Small intestine (tissue), 7 donors: Measurements from ENCODE around the gene CROCC. TPM values are rescaled to one million over a fixed set of nuclear protein-coding genes. Genes with fewer than 3 reads are reported as not detected.
"Not testable (repeated sequence)": the region's sequence is repeated elsewhere in the genome, so short reads cannot be mapped to it uniquely, and the experiment has no call there.

Experiments used
- DNase-seq, 2 donors: peaks; one replicate each; pipeline versions ENCODE4 v3.0.0 to v3.0.0-alpha.2; 2013
- FAIRE-seq: peaks from 2 replicates; lab custom pipeline; 2012; peaks lifted over from hg19 to GRCh38; lab: Jason Lieb, UNC
- H3K27ac ChIP-seq, 3 donors: one replicate each; pipeline ENCODE4 v1.5.1; 2013; ENCODE audit warnings: low read length in 2 of 3, mild to moderate bottlenecking in 2 of 3, control low read depth in 1 of 3, inconsistent platforms in 1 of 3, low read depth in 1 of 3, moderate library complexity in 1 of 3
- H3K27me3 ChIP-seq, 3 donors: one replicate each; pipeline ENCODE4 v1.6.1; 2013; ENCODE audit warnings: low read length in 3 of 3, inconsistent platforms in 1 of 3; ENCODE audit not compliant: control insufficient read depth in 3 of 3, insufficient read depth in 3 of 3
- H3K36me3 ChIP-seq, 3 donors: one replicate each; pipeline ENCODE4 v1.6.1; 2013; ENCODE audit warnings: low read length in 3 of 3, inconsistent platforms in 1 of 3, low read depth in 1 of 3, mild to moderate bottlenecking in 1 of 3, moderate library complexity in 1 of 3; ENCODE audit not compliant: control insufficient read depth in 3 of 3, insufficient read depth in 2 of 3
- H3K4me1 ChIP-seq, 3 donors: one replicate each; pipeline ENCODE4 v1.6.1; 2013; ENCODE audit warnings: low read length in 2 of 3, inconsistent platforms in 1 of 3, low read depth in 1 of 3, mild to moderate bottlenecking in 1 of 3, moderate library complexity in 1 of 3; ENCODE audit not compliant: control insufficient read depth in 3 of 3, insufficient read depth in 2 of 3
- H3K4me3 ChIP-seq, 3 donors: one replicate each; pipeline ENCODE4 v1.5.1; 2013; ENCODE audit warnings: low read length in 3 of 3, control low read depth in 1 of 3, inconsistent platforms in 1 of 3, low read depth in 1 of 3, mild to moderate bottlenecking in 1 of 3, moderate library complexity in 1 of 3
- H3K9me3 ChIP-seq, 2 donors: one replicate each; pipeline ENCODE4 v1.6.1; 2013; ENCODE audit warnings: low read depth in 1 of 2, low read length in 1 of 2; ENCODE audit not compliant: control insufficient read depth in 2 of 2, insufficient read depth in 1 of 2
- WGBS, 3 donors: extraction: QIAGEN DNeasy Blood & Tissue Kit; methylation state at CpG; one replicate each; pipeline ENCODE4 v1.1.7; 2013; 5-methylcytosine and 5-hydroxymethylcytosine counted together
- polyA plus RNA-seq, 4 donors: library from polyadenylated mRNA; stranded (reverse) in 3 of 4; unstranded in 1 of 4; fragments of 200-250 nt in 3 of 4; fragments of 120-200 nt in 1 of 4; gene quantifications; one replicate each; pipeline versions ENCODE4 v1.2.1 to v1.2.3, GENCODE V29; 2013
- donor health status: healthy with polysubstance abuse.
- donor health status: control.
- donor health status: control.
- donor health status: Bipolar disorder and iron deficiency.
- donor health status: healthy.

Gene CROCC
- polyA plus RNA-seq, 4 donors, result 2.7 to 19.6 (median 10.2) TPM

- 73 to 80% (median 77%) methylated on average over 6 of the region's 6 CpGs for WGBS, 3 donors
Measured at GRCh38 chr1:16894338-16894737, 27.4 kb upstream of the CROCC start.

GRCh38 chr1:16895233-16895597, 26.5 kb upstream of the CROCC start:
- peaks cover 0 to 13% (median 0%) of the 10 kb centered on the region in 3 donors for H3K4me1 ChIP-seq
- H3K4me3 ChIP-seq, result peak overlapping the region in 1 of 3 donors; percentile 52
- peak in 1 of 2 donors; percentile 84 for DNase-seq
- 0 to 3% (median 1%) methylated on average over 4 to 5 of the region's 6 CpGs for WGBS, 3 donors
- not testable (repeated sequence) for H3K27me3 ChIP-seq, FAIRE-seq, H3K9me3 ChIP-seq, H3K36me3 ChIP-seq
- H3K27ac ChIP-seq, result peak overlapping the region in 2 of 3 donors; percentile 83 to 89

More at GRCh38 chr1:16894338-16894737, 27.4 kb upstream of the CROCC start:
- H3K36me3 ChIP-seq, FAIRE-seq, H3K9me3 ChIP-seq, H3K27ac ChIP-seq, DNase-seq, H3K4me3 ChIP-seq, H3K27me3 ChIP-seq: not testable (repeated sequence)
- H3K4me1 ChIP-seq, result peaks cover 0 to 16% (median 0%) of the 10 kb centered on the region in 3 donors

GRCh38 chr1:16895598-16896315, 26.0 kb upstream of the CROCC start, which contains the start of gene RNU1-2:
Gene RNU1-2, plus strand, starts transcription at chr1:16895980.
- not testable (repeated sequence) for H3K36me3 ChIP-seq, H3K27me3 ChIP-seq, H3K9me3 ChIP-seq
- DNase-seq, result peak; percentile 90 to 96
- Histone ChIP-seq H3K27ac (peak within 1 kb of the TSS; percentile 89 to 93 (median 89)), H3K4me3 (peak within 1 kb of the TSS in 2 of 3 donors; percentile 38 to 52), H3K4me1 (peaks cover 0 to 15% (median 0%) of the 10 kb centered on the region in 3 donors)
- FAIRE-seq, result peak; percentile 70
- 0% methylated on average over 15 to 33 of the region's 39 CpGs for WGBS, 3 donors

GRCh38 chr1:16896316-16897055, 25.2 kb upstream of the CROCC start:
- not testable (repeated sequence) for H3K27me3 ChIP-seq

GRCh38 chr1:16897653-16898052, 24.1 kb upstream of the CROCC start:
- not testable (repeated sequence) for FAIRE-seq, H3K36me3 ChIP-seq, H3K27me3 ChIP-seq, H3K4me3 ChIP-seq, H3K27ac ChIP-seq, DNase-seq, H3K9me3 ChIP-seq
- WGBS, 3 donors, result 58 to 62% (median 60%) methylated on average over 1 of the region's 1 CpG
- peaks cover 0 to 15% (median 0%) of the 10 kb centered on the region in 3 donors for H3K4me1 ChIP-seq

More at GRCh38 chr1:16896316-16897055, 25.2 kb upstream of the CROCC start:
- FAIRE-seq (peak; percentile 30), DNase-seq (peak; percentile 52 to 60)
- H3K27ac ChIP-seq, result peak overlapping the region; percentile 81 to 89 (median 86)
- not testable (repeated sequence) for H3K9me3 ChIP-seq, H3K36me3 ChIP-seq
- H3K4me1 ChIP-seq, result peaks cover 0 to 15% (median 0%) of the 10 kb centered on the region in 3 donors
- peak overlapping the region in 2 of 3 donors; percentile 27 to 38 for H3K4me3 ChIP-seq
- 16 to 20% (median 19%) methylated on average over 22 of the region's 24 CpGs for WGBS, 3 donors

- not testable (repeated sequence) for H3K27me3 ChIP-seq
Measured at GRCh38 chr1:16898298-16898697, 23.4 kb upstream of the CROCC start.

GRCh38 chr1:16899020-16899419, 22.7 kb upstream of the CROCC start:
- not testable (repeated sequence) for H3K27ac ChIP-seq
- WGBS, 3 donors, result 87 to 95% (median 90%) methylated on average over 2 of the region's 2 CpGs

More at GRCh38 chr1:16898298-16898697, 23.4 kb upstream of the CROCC start:
- FAIRE-seq, H3K4me3 ChIP-seq, DNase-seq, H3K36me3 ChIP-seq, H3K9me3 ChIP-seq, H3K27ac ChIP-seq: not testable (repeated sequence)
- H3K4me1 ChIP-seq, result peaks cover 0 to 15% (median 0%) of the 10 kb centered on the region in 3 donors

GRCh38 chr1:16900751-16901150, 21.0 kb upstream of the CROCC start:
- FAIRE-seq (no peak), DNase-seq (peak in 1 of 2 donors; percentile 74)
- no peak overlapping the region for H3K27ac ChIP-seq

More at GRCh38 chr1:16899020-16899419, 22.7 kb upstream of the CROCC start:
- not testable (repeated sequence) for H3K36me3 ChIP-seq, H3K9me3 ChIP-seq, DNase-seq, H3K27me3 ChIP-seq, FAIRE-seq, H3K4me3 ChIP-seq
- H3K4me1 ChIP-seq, result peaks cover 0 to 17% (median 0%) of the 10 kb centered on the region in 3 donors

More at GRCh38 chr1:16900751-16901150, 21.0 kb upstream of the CROCC start:
- H3K27me3 ChIP-seq, result no peaks in the 10 kb centered on the region
- peaks cover 0 to 16% (median 0%) of the 10 kb centered on the region in 3 donors for H3K4me1 ChIP-seq
- WGBS, 3 donors, result 69 to 75% (median 70%) methylated on average over 2 of the region's 2 CpGs
- peaks cover 0 to 5% of the 10 kb centered on the region in 2 donors for H3K9me3 ChIP-seq
- no peak overlapping the region for H3K4me3 ChIP-seq
- H3K36me3 ChIP-seq, result no peaks in the 10 kb centered on the region
